PC-9 (cell line): ENCODE data around the gene GSTO2. TPM values are rescaled to one million over a fixed set of nuclear protein-coding genes. Genes with fewer than 3 reads are reported as not detected.

ENCODE experiments used
- BruUV-seq: library from RNA; stranded (reverse); fragments of 400-500 nt; replicated peaks from 2 replicates; lab custom pipeline; 2021; lab: Mats Ljungman, UMichigan
- CTCF ChIA-PET: fragments of 300-600 bp; sonication (Branson Sonifier 250); formaldehyde crosslinking; loops from one replicate; lab custom pipeline; 2022; ENCODE audit warnings: antibody characterized with exemption; lab: Charles Lee
- POLR2A ChIA-PET: fragments of 300-600 bp; sonication (Branson Sonifier 250); formaldehyde crosslinking; loops from one replicate; lab custom pipeline; 2022; ENCODE audit warnings: antibody characterized with exemption; ENCODE audit not compliant: unreplicated experiment; lab: Charles Lee
- DNase-seq, 2 experiments: peaks; one replicate each; pipeline versions ENCODE4 v3.0.0 to v3.0.0-alpha.2; 2015 to 2022; ENCODE audit warnings: mixed read lengths in 1 of 2
- H2AFZ ChIP-seq: fragments of 200-600 bp; sonication (generic); 2 replicates; pipeline ENCODE4 v1.8.1; 2017; ENCODE audit warnings: antibody characterized with exemption
- H3F3A ChIP-seq: fragments of 200-600 bp; sonication (generic); 2 replicates; pipeline ENCODE4 v1.8.1; 2017; ENCODE audit warnings: antibody characterized with exemption, mild to moderate bottlenecking, low read depth; ENCODE audit not compliant: insufficient read depth
- H3K27ac ChIP-seq: fragments of 200-600 bp; sonication (generic); 2 replicates; pipeline ENCODE4 v1.6.1; 2016; ENCODE audit warnings: mixed run types
- H3K27me3 ChIP-seq: fragments of 200-600 bp; sonication (generic); 2 replicates; pipeline ENCODE4 v1.6.1; 2016; ENCODE audit warnings: low read depth, mixed run types; ENCODE audit not compliant: insufficient read depth
- H3K36me3 ChIP-seq: fragments of 200-600 bp; sonication (generic); 2 replicates; pipeline ENCODE4 v1.6.1; 2016; ENCODE audit warnings: low read depth, mixed run types
- H3K4me1 ChIP-seq: fragments of 200-600 bp; sonication (generic); replicated peaks from 2 replicates; pipeline ENCODE4 v1.6.1; 2016; ENCODE audit warnings: mixed run types; ENCODE audit not compliant: insufficient read depth
- H3K4me2 ChIP-seq: fragments of 200-600 bp; sonication (generic); 2 replicates; pipeline ENCODE4 v1.6.1; 2017; ENCODE audit warnings: mixed run types
- H3K4me3 ChIP-seq: fragments of 200-600 bp; sonication (generic); 2 replicates; pipeline ENCODE4 v1.6.1; 2016; ENCODE audit warnings: mixed run types
- H3K79me2 ChIP-seq: fragments of 200-600 bp; sonication (generic); 2 replicates; pipeline ENCODE4 v1.6.1; 2017; ENCODE audit warnings: low read depth, mixed run types
- H3K9me2 ChIP-seq: fragments of 200-600 bp; sonication (generic); 2 replicates; pipeline ENCODE4 v1.8.1; 2017; ENCODE audit warnings: mild to moderate bottlenecking; ENCODE audit not compliant: insufficient read depth
- H3K9me3 ChIP-seq: fragments of 200-600 bp; sonication (generic); 2 replicates; pipeline ENCODE4 v1.8.1; 2016; ENCODE audit warnings: low read depth; ENCODE audit not compliant: insufficient read depth
- H4K20me1 ChIP-seq: fragments of 200-600 bp; sonication (generic); 2 replicates; pipeline ENCODE4 v1.8.1; 2017; ENCODE audit not compliant: insufficient read depth
- EZH2 ChIP-seq: fragments of 200-600 bp; sonication (generic); IDR thresholded peaks from 2 replicates; pipeline ENCODE4 v1.8.0; 2017; ENCODE audit warnings: antibody characterized with exemption, low read depth
- intact Hi-C: fragments of 100-400 bp; cut with micrococcal nuclease; formaldehyde crosslinking; loops from one replicate; pipeline ENCODE4 v1.10.0; 2022; ENCODE audit not compliant: unreplicated experiment
- total RNA-seq: library from RNA; stranded (reverse); gene quantifications from 2 replicates; pipeline ENCODE4 v1.2.3, GENCODE V29; 2021
- TF ChIP-seq, protein P1 (sequence below): fragments of 200-600 bp; sonication (generic); conservative IDR thresholded peaks from 2 replicates; pipeline ENCODE4 v1.6.1; 2017; ENCODE audit warnings: mixed run types, antibody characterized with exemption, mild to moderate bottlenecking, moderate library complexity

The GSTO2 gene
- total RNA-seq, 1 experiment from 2014 or later = 3.3 TPM

- peaks cover 30% of the 10 kb centered on the region for H3K4me1 ChIP-seq
- no peak overlapping the region for H2AFZ ChIP-seq
- BruUV-seq = no TSS peak
- POLR2A ChIA-PET = interaction anchor here (0.5 kb wide), 1 partner anchor 14 kb away, joined by 5 read pairs; no protein-coding TSS in a partner anchor
- H3K27ac ChIP-seq = peak overlapping the region; percentile 12; the same call in 1 of the 2 replicates
- H3K79me2 ChIP-seq = no peaks in the 10 kb centered on the region
- H3K4me3 ChIP-seq = no peak overlapping the region
- peaks cover 3% of the 10 kb centered on the region; the same call in 1 of the 2 replicates for H3K27me3 ChIP-seq
- H3F3A ChIP-seq = peaks cover 9% of the 10 kb centered on the region; the same call in 1 of the 2 replicates
- CTCF ChIA-PET = interaction anchor here (0.8 to 2.7 kb wide), 2 partner anchors 60 to 95 kb away, joined by 3 to 10 read pairs; no protein-coding TSS in a partner anchor
- H3K36me3 ChIP-seq = no peaks in the 10 kb centered on the region
- no peaks in the 10 kb centered on the region for H4K20me1 ChIP-seq
- H3K4me2 ChIP-seq = peak overlapping the region; percentile 13; the same call in 1 of the 2 replicates
- H3K9me3 ChIP-seq = no peaks in the 10 kb centered on the region
- intact Hi-C loops = loop anchor here (2.0 to 5.0 kb wide), 2 partner anchors 306 to 464 kb away; no protein-coding TSS in a partner anchor
- no peaks in the 10 kb centered on the region for H3K9me2 ChIP-seq
- no peak for DNase-seq
- no peak for TF ChIP-seq EZH2
- TF ChIP-seq, protein P1, sequence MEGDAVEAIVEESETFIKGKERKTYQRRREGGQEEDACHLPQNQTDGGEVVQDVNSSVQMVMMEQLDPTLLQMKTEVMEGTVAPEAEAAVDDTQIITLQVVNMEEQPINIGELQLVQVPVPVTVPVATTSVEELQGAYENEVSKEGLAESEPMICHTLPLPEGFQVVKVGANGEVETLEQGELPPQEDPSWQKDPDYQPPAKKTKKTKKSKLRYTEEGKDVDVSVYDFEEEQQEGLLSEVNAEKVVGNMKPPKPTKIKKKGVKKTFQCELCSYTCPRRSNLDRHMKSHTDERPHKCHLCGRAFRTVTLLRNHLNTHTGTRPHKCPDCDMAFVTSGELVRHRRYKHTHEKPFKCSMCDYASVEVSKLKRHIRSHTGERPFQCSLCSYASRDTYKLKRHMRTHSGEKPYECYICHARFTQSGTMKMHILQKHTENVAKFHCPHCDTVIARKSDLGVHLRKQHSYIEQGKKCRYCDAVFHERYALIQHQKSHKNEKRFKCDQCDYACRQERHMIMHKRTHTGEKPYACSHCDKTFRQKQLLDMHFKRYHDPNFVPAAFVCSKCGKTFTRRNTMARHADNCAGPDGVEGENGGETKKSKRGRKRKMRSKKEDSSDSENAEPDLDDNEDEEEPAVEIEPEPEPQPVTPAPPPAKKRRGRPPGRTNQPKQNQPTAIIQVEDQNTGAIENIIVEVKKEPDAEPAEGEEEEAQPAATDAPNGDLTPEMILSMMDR = no peak
Measured at GRCh38 chr10:104351061-104351702, 82.2 kb downstream of the GSTO2 start.

- H3K4me1 ChIP-seq = peaks cover 30% of the 10 kb centered on the region
- H3K27ac ChIP-seq = no peak overlapping the region
- peaks cover 9% of the 10 kb centered on the region; the same call in 1 of the 2 replicates for H3F3A ChIP-seq
- H3K4me2 ChIP-seq = no peak overlapping the region
- POLR2A ChIA-PET = no interaction called here
- peaks cover 3% of the 10 kb centered on the region; the same call in 1 of the 2 replicates for H3K27me3 ChIP-seq
- H3K9me2 ChIP-seq = no peaks in the 10 kb centered on the region
- H3K4me3 ChIP-seq = no peak overlapping the region
- no peaks in the 10 kb centered on the region for H3K36me3 ChIP-seq
- TF ChIP-seq, protein P1 = no peak
- TF ChIP-seq EZH2 = no peak
- intact Hi-C loops = loop anchor here (2.0 to 5.0 kb wide), 2 partner anchors 307 to 465 kb away; no protein-coding TSS in a partner anchor
- DNase-seq = no peak
- H4K20me1 ChIP-seq = no peaks in the 10 kb centered on the region
- H2AFZ ChIP-seq = no peak overlapping the region
- no peaks in the 10 kb centered on the region for H3K79me2 ChIP-seq
- BruUV-seq = no TSS peak
- H3K9me3 ChIP-seq = no peaks in the 10 kb centered on the region
- CTCF ChIA-PET = interaction anchor here (2.7 kb wide), 1 partner anchor 61 kb away, joined by 10 read pairs; no protein-coding TSS in a partner anchor
Measured at GRCh38 chr10:104351919-104352318, 82.9 kb downstream of the GSTO2 start.

GRCh38 chr10:104353325-104354048 is 84.5 kb downstream of the GSTO2 start, which contains the start of gene CFAP58:
Gene CFAP58 (plus strand): TSS chr10:104353833. CDS start chr10:104353898, 65 bp downstream.
- H3K27ac ChIP-seq = no peak within 1 kb of the TSS
- POLR2A ChIA-PET = interaction anchor here (0.5 kb wide), 1 partner anchor 256 kb away, joined by 3 read pairs; no protein-coding TSS in a partner anchor
- CTCF ChIA-PET = no interaction called here
- H3K4me2 ChIP-seq = peak within 1 kb of the TSS; percentile 70
- no peaks in the 10 kb centered on the region for H3K9me2 ChIP-seq
- intact Hi-C loops = loop anchor here (5.0 kb wide), 1 partner anchor 466 kb away; no protein-coding TSS in a partner anchor
- H3F3A ChIP-seq = peaks cover 9% of the 10 kb centered on the region; the same call in 1 of the 2 replicates
- TF ChIP-seq, protein P1 = peak; percentile 62
- TF ChIP-seq EZH2 = no peak
- peak; percentile 48 to 84 for DNase-seq
- H3K36me3 ChIP-seq = no peaks in the 10 kb centered on the region
- no TSS peak for BruUV-seq
- H3K4me1 ChIP-seq = peaks cover 30% of the 10 kb centered on the region
- no peaks in the 10 kb centered on the region for H3K79me2 ChIP-seq
- H3K4me3 ChIP-seq = peak within 1 kb of the TSS; percentile 21; the same call in 1 of the 2 replicates
- H3K27me3 ChIP-seq = peaks cover 3% of the 10 kb centered on the region; the same call in 1 of the 2 replicates
- H2AFZ ChIP-seq = no peak within 1 kb of the TSS
- H4K20me1 ChIP-seq = no peaks in the 10 kb centered on the region
- H3K9me3 ChIP-seq = no peaks in the 10 kb centered on the region
